Measurements from ENCODE around the gene ALKBH7. TPM values are rescaled to one million over a fixed set of nuclear protein-coding genes. Genes with fewer than 3 reads are reported as not detected.
A peak's percentile ranks its signal among the peaks of the same experiment; 100 is the strongest.

Gene ALKBH7
- total RNA-seq, 1 donor from 2014 or later, result 25.0 TPM

DNA sequence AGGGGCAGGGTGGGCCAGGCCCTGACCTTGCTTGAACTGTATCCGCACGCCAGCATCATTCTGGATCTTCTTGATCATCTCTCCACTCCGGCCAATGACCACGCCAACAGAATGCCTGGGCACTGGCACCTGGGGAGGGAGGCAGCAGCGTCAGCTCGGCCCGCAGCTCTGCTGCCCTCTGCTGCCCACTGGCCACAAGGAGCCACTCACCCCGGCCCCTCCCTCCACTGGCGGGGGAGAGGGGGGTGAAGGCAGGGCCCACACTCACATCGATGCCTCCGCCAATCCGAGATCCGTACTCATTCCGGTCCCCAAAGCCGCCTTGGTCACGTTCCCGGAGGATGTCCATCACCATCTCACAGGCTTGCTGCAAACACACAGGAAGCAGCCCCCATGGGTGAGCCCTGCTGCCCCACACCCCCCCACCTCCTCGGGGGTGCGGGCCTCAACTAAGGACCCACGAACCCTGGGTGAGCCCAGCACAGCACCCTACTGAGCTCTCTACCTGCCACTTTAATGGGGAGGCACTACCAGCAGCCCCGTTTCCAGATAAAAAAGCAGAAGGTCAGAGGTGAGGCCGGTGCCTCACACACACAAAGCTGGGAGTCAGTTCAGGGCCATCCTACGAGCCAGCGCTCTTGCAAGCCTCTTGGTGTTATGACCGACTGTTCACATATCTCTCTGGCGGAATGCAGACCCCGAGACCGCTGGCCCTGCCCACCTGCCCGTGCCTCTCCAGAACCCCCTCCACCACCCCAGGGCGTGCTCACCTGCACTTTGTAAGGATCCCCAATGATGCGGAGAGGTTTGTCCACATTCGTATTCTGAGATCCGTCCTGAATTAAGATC lies 45.3 kb downstream of the ALKBH7 start:
- H3K9me3 Mint-ChIP-seq, result no peaks in the 10 kb centered on the region
- peaks cover 70% of the 10 kb centered on the region for H3K36me3 Mint-ChIP-seq (ENCODE audit: low read depth)
- H3K27ac Mint-ChIP-seq, result no peak overlapping the region
- intact Hi-C loops (cut with micrococcal nuclease), result no loop called here
- peaks cover 10% of the 10 kb centered on the region for H3K4me1 Mint-ChIP-seq
- no peak overlapping the region for H3K4me3 Mint-ChIP-seq
- DNase-seq, result no peak
- H3K27me3 Mint-ChIP-seq, result no peaks in the 10 kb centered on the region

DNA sequence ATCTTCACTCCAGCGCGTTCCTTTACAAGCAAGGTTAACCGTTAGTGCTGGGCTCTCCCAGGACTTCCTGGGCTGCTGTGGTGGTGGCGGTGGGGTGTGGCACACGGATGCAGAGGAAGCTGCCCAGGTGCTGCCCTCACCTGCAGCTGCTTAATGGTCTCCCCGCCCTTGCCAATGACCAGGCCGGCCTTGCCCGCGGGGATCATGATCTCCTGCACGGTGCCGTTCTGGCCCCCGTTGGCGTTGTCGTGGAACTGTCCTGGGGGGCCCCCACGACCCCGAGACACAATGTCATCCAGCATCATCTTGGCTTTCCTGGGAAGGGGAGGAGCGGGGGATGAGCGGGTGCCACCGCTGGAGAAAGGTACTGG lies 46.0 kb downstream of the ALKBH7 start:
- intact Hi-C loops (cut with micrococcal nuclease), result no loop called here
- H3K27me3 Mint-ChIP-seq, result no peaks in the 10 kb centered on the region

DNA sequence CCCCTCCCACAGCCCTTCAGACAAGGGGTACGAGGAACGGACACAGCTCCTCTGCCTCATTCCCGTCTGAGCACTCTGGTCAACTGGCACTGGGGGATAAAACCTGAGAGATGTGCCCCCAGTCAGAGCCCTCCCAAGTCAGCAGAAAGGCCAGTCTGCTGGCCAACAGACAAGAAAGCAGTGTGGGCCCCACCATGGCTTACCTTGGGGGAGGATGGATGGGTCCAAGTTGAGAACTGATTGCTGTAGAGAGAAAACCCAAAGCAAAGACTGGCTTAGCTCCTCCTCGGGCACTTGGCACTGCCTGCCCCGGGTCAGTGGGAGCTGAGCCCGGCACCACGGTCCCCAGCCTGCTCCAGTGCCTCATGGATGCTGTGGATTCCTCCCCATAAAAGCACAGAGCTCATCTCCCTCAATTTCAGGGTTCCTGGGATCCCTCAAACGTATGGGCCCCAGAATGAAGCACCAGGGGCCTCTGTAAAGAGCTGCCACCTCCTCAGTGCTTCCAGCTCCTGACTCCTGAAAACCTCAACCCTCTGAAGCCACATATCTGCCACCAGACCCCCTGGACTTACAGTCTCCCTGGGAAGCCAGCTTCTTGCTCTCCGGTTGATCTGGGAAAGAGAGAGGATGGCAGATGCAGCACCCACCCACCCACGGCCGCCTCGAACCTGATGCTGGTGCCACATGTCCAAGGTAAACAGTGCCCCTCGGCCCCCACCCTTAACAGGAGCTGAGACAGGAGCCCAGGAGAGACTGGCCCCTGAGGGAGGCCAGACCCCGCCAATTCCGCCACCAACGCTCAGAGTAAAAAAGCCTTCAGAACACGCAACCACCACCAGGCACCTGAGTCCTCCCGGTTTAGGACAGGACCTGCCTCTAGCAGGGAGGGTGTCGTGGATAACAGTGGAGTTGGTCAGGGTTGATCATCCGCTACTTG lies 48.8 kb downstream of the ALKBH7 start:
- Mint-ChIP-seq H3K27me3 (no peaks in the 10 kb centered on the region), H3K4me3 (no peak overlapping the region), H3K27ac (no peak overlapping the region), H3K9me3 (peaks cover 3% of the 10 kb centered on the region), H3K4me1 (peaks cover 26% of the 10 kb centered on the region), H3K36me3 (ENCODE audit: low read depth) (peaks cover 62% of the 10 kb centered on the region)
- no peak for DNase-seq
- intact Hi-C loops (cut with micrococcal nuclease), result loop anchor here (10.0 kb wide), 1 partner anchor 173 kb away; the partner anchor contains the start of gene CD70

More for the DNA sequence above, 46.0 kb downstream of the ALKBH7 start:
- no peak for DNase-seq
- H3K4me3 Mint-ChIP-seq, result no peak overlapping the region
- H3K9me3 Mint-ChIP-seq, result no peaks in the 10 kb centered on the region
- H3K27ac Mint-ChIP-seq, result no peak overlapping the region
- peaks cover 15% of the 10 kb centered on the region for H3K4me1 Mint-ChIP-seq
- peaks cover 72% of the 10 kb centered on the region for H3K36me3 Mint-ChIP-seq (ENCODE audit: low read depth)

DNA sequence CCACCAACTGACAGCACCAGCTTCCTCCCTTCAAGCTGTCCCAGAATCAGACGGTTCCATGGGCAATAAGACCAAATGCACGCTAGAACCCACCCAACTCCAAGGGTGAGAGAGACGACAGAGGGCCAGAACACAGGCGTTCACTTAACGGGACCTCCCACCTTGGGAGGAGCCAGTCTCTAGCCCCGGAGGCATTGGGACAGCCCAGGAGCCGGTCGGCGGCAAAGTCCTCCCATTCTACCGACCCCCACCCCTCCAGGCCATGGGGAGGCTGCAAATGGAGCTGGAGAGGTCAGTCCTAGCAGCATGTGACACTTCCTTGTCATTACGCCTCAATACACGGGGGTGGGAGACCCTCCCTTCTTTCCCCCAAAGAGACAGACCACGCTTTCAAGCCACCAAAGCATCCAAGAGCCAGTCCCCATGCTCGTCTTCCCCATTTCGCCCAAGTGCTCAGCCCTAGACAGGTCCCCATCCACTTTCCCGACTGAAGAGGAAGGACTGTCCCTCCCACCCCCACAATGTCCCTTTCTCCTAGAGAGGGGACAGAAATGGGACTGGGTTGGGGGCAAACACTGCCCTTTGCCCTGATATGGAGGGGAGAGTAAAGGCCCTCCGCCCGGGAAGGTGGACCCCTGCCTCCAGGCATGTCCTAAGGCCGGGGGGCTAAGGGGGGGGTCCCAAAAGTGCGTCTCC lies 51.1 kb downstream of the ALKBH7 start:
- H3K4me3 Mint-ChIP-seq, result peak overlapping the region; percentile 97
- H3K27ac Mint-ChIP-seq, result peak overlapping the region; percentile 82
- H3K9me3 Mint-ChIP-seq, result peaks cover 3% of the 10 kb centered on the region
- DNase-seq, result peak; percentile 83
- peaks cover 43% of the 10 kb centered on the region for H3K36me3 Mint-ChIP-seq (ENCODE audit: low read depth)
- H3K4me1 Mint-ChIP-seq, result peaks cover 26% of the 10 kb centered on the region
- no peaks in the 10 kb centered on the region for H3K27me3 Mint-ChIP-seq
- intact Hi-C loops (cut with micrococcal nuclease), result loop anchor here (2.0 to 10.0 kb wide), 3 partner anchors 63 to 171 kb away; partner anchors contain the start of genes CD70 and CLPP

DNA sequence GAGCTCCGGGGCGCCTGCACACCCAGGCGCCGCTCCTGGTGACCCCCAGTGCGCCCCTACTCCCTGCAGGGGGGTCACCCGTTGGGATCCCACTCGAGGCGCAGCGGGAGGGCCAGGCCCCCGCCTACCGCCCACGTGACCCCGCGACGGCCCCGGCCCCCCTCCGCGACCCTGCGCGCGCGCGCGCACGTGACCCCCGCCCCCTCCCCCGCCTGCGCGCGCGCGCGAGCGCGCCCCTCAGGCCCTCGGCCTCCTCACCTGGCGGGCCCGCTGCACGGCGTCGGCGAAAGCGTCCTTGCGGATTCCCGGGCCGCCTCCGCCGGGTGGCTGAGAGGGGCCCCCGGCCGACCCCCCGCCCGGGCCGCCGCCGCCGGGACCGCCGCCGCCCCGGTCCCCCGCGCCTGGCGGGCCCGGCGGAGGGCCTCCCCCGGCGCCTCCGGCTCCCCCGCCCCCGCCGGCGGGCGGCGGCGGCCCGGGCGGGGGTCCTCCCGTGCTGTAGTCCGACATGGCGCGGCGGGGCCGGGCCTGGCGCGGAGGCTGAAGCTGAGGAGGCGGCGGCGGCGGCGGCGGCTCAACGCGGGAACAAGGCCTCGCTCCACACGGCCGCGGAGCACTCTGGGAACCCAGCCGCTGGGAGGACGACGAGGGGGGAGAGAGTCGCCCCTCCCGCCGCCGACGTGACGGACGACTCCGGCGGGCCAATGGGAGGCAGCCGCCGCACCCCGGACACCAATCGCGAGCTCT lies 51.8 kb downstream of the ALKBH7 start, which contains the start of gene KHSRP:
Gene KHSRP (minus strand): TSS at position 617 of the 744 bp plus-strand sequence. CDS start 110 bp downstream, at position 507.
- Mint-ChIP-seq H3K4me3 (peak within 1 kb of the TSS; percentile 97), H3K36me3 (ENCODE audit: low read depth) (peaks cover 36% of the 10 kb centered on the region), H3K4me1 (peaks cover 26% of the 10 kb centered on the region), H3K9me3 (peaks cover 3% of the 10 kb centered on the region), H3K27ac (peak within 1 kb of the TSS; percentile 97), H3K27me3 (no peaks in the 10 kb centered on the region)
- peak; percentile 76 for DNase-seq
- intact Hi-C loops (cut with micrococcal nuclease), result loop anchor here (2.0 to 10.0 kb wide), 3 partner anchors 64 to 170 kb away; partner anchors contain the start of genes CD70 and CLPP

Other genes starting within 250 kb of the ALKBH7 start
- not detected in 2 replicates for gene ACSBG2, start 237.1 kb upstream of the ALKBH7 start, total RNA-seq
- 67.5 and 74.3 TPM in 2 replicates for gene MLLT1, start 92.8 kb upstream of the ALKBH7 start, total RNA-seq
- gene ACER1, start 39.2 kb upstream of the ALKBH7 start, total RNA-seq, result 0.28 TPM in 1 of 2 replicates, not detected in the other
- 190 and 192 TPM in 2 replicates for gene CLPP, start 11.3 kb upstream of the ALKBH7 start, total RNA-seq
- gene PSPN, start 3.1 kb downstream of the ALKBH7 start, total RNA-seq, result 1.5 and 1.8 TPM in 2 replicates
- 60.7 and 63.5 TPM in 2 replicates for gene GTF2F1, start 20.4 kb downstream of the ALKBH7 start, total RNA-seq
- 435 and 461 TPM in 2 replicates for gene KHSRP, start 52.0 kb downstream of the ALKBH7 start, total RNA-seq
- 0.19 and 0.24 TPM in 2 replicates for gene SLC25A41, start 61.0 kb downstream of the ALKBH7 start, total RNA-seq
- 21.0 and 22.0 TPM in 2 replicates for gene SLC25A23, start 87.0 kb downstream of the ALKBH7 start, total RNA-seq
- gene CRB3, start 91.5 kb downstream of the ALKBH7 start, total RNA-seq, result 0.26 and 0.33 TPM in 2 replicates
- 63.7 and 67.6 TPM in 2 replicates for gene DENND1C, start 109.0 kb downstream of the ALKBH7 start, total RNA-seq
- 2.8 and 3.3 TPM in 2 replicates for gene TUBB4A, start 129.5 kb downstream of the ALKBH7 start, total RNA-seq
- 6.1 and 6.4 TPM in 2 replicates for gene TNFSF9, start 158.2 kb downstream of the ALKBH7 start, total RNA-seq
- gene CD70, start 218.4 kb downstream of the ALKBH7 start, total RNA-seq, result 46.8 and 47.4 TPM in 2 replicates

Data from activated CD4-positive, alpha-beta T cell treated with anti-CD3 and anti-CD28 coated beads, Interleukin-2, amount 10 ng/mL, durations not matched to agents 24 days and 14 days (primary cell).